H9 (cell line): ENCODE data around the gene ZFP64. TPM values are rescaled to one million over a fixed set of nuclear protein-coding genes. Genes with fewer than 3 reads are reported as not detected.

Source experiments
- DNase-seq: peaks from one replicate; pipeline ENCODE4 v3.0.0-alpha.2; 2017
- H2AFZ ChIP-seq: one replicate; pipeline ENCODE4 v1.6.1; 2013; ENCODE audit warnings: mild to moderate bottlenecking, low read length, control low read depth, moderate library complexity
- H2AK5ac ChIP-seq: 2 replicates; pipeline ENCODE4 v1.6.1; 2013; ENCODE audit warnings: low read length, control low read depth, mixed read lengths; ENCODE audit not compliant: insufficient read length
- H2BK120ac ChIP-seq: one replicate; pipeline ENCODE4 v1.6.1; 2013; ENCODE audit warnings: low read depth, mild to moderate bottlenecking, low read length, control low read depth, inconsistent platforms; ENCODE audit not compliant: poor library complexity, severe bottlenecking
- H2BK12ac ChIP-seq: 2 replicates; pipeline ENCODE4 v1.6.1; 2013; ENCODE audit warnings: low read length, control low read depth, mixed read lengths, low read depth; ENCODE audit not compliant: insufficient read length
- H2BK15ac ChIP-seq: 2 replicates; pipeline ENCODE4 v1.6.1; 2013; ENCODE audit warnings: low read depth, low read length, control low read depth
- H2BK20ac ChIP-seq: one replicate; pipeline ENCODE4 v1.6.1; 2013; ENCODE audit warnings: low read depth, mild to moderate bottlenecking, low read length, control low read depth, inconsistent platforms; ENCODE audit not compliant: poor library complexity, severe bottlenecking
- H2BK5ac ChIP-seq: 2 replicates; pipeline ENCODE4 v1.6.1; 2013; ENCODE audit warnings: low read length, control low read depth, mixed read lengths; ENCODE audit not compliant: insufficient read length
- H3K14ac ChIP-seq: 2 replicates; pipeline ENCODE4 v1.6.1; 2013; ENCODE audit warnings: low read length, control low read depth; ENCODE audit not compliant: insufficient read depth
- H3K18ac ChIP-seq: 2 replicates; pipeline ENCODE4 v1.6.1; 2013; ENCODE audit warnings: low read depth, mild to moderate bottlenecking, mixed read lengths, low read length, control low read depth; ENCODE audit not compliant: insufficient read length
- H3K23ac ChIP-seq: 2 replicates; pipeline ENCODE4 v1.6.1; 2013; ENCODE audit warnings: low read length, control low read depth, mixed read lengths, low read depth; ENCODE audit not compliant: insufficient read length
- H3K23me2 ChIP-seq: 2 replicates; pipeline ENCODE4 v1.6.1; 2013; ENCODE audit warnings: low read depth, mild to moderate bottlenecking, mixed read lengths, low read length, control low read depth; ENCODE audit not compliant: insufficient read length, poor library complexity, severe bottlenecking
- H3K27ac ChIP-seq: 2 replicates; pipeline ENCODE4 v1.5.1; 2013; ENCODE audit warnings: low read length, control low read depth, mixed read lengths, low read depth; ENCODE audit not compliant: insufficient read length
- H3K27me3 ChIP-seq: 2 replicates; pipeline ENCODE4 v1.6.1; 2013; ENCODE audit warnings: low read length, control low read depth, inconsistent platforms; ENCODE audit not compliant: insufficient read depth
- H3K4ac ChIP-seq: 2 replicates; pipeline ENCODE4 v1.6.1; 2013; ENCODE audit warnings: low read depth, mild to moderate bottlenecking, control low read depth, inconsistent platforms, low read length, moderate library complexity
- H3K4me1 ChIP-seq: 2 replicates; pipeline ENCODE4 v1.6.1; 2013; ENCODE audit warnings: low read length, control low read depth, inconsistent platforms; ENCODE audit not compliant: insufficient read depth
- H3K4me2 ChIP-seq: 2 replicates; pipeline ENCODE4 v1.6.1; 2013; ENCODE audit warnings: low read length, control low read depth, mixed read lengths; ENCODE audit not compliant: insufficient read length, insufficient read depth
- H3K56ac ChIP-seq: 2 replicates; pipeline ENCODE4 v1.6.1; 2013; ENCODE audit warnings: low read depth, mild to moderate bottlenecking, mixed read lengths, low read length, control low read depth; ENCODE audit not compliant: insufficient read length
- H3K79me1 ChIP-seq: 2 replicates; pipeline ENCODE4 v1.6.1; 2013; ENCODE audit warnings: low read depth, mild to moderate bottlenecking, moderate library complexity, low read length, control low read depth, inconsistent platforms; ENCODE audit not compliant: insufficient read depth, poor library complexity, severe bottlenecking
- H3K79me2 ChIP-seq: 2 replicates; pipeline ENCODE4 v1.6.1; 2013; ENCODE audit warnings: low read length, control low read depth, inconsistent platforms; ENCODE audit not compliant: insufficient read depth
- H3K9ac ChIP-seq: 2 replicates; pipeline ENCODE4 v1.6.1; 2013; ENCODE audit warnings: low read length, control low read depth, mixed read lengths; ENCODE audit not compliant: insufficient read length; ENCODE audit errors: extremely low read depth
- H3K9me3 ChIP-seq: one replicate; pipeline ENCODE4 v1.6.1; 2013; ENCODE audit warnings: low read depth, low read length, inconsistent platforms; ENCODE audit not compliant: control insufficient read depth
- H3T11ph ChIP-seq: one replicate; pipeline ENCODE4 v1.6.1; 2013; ENCODE audit warnings: mild to moderate bottlenecking, low read length, control low read depth, inconsistent platforms
- H4K20me1 ChIP-seq: one replicate; pipeline ENCODE4 v1.6.1; 2013; ENCODE audit not compliant: control insufficient read depth, insufficient read length, insufficient read depth
- H4K5ac ChIP-seq: 2 replicates; pipeline ENCODE4 v1.6.1; 2013; ENCODE audit warnings: low read depth, mild to moderate bottlenecking, mixed read lengths, low read length, control low read depth; ENCODE audit not compliant: insufficient read length
- H4K8ac ChIP-seq: replicated peaks from 2 replicates; pipeline ENCODE4 v1.6.1; 2013; ENCODE audit warnings: low read length, control low read depth, mixed read lengths, low read depth; ENCODE audit not compliant: insufficient read length
- H4K91ac ChIP-seq: 2 replicates; pipeline ENCODE4 v1.6.1; 2013; ENCODE audit warnings: low read depth, mild to moderate bottlenecking, moderate library complexity, mixed read lengths, low read length, control low read depth; ENCODE audit not compliant: insufficient read length
- H3K27ac Mint-ChIP-seq, 3 experiments: 2 replicates in 2 of 3; 3 replicates in 1 of 3; pipeline ENCODE4 v1.8.0; 2020 to 2021; ENCODE audit warnings: mixed read lengths in 3 of 3, mild to moderate bottlenecking in 1 of 3, moderate library complexity in 1 of 3
- H3K27me3 Mint-ChIP-seq: 2 replicates; pipeline ENCODE4 v1.8.0; 2021; ENCODE audit warnings: low read depth, mild to moderate bottlenecking, moderate library complexity, mixed read lengths
- H3K36me3 Mint-ChIP-seq, 3 experiments: 2 replicates in 2 of 3; 3 replicates in 1 of 3; pipeline ENCODE4 v1.8.0; 2020 to 2021; ENCODE audit warnings: low read depth in 3 of 3, mixed read lengths in 3 of 3; ENCODE audit not compliant: insufficient read depth in 1 of 3
- H3K4me1 Mint-ChIP-seq, 2 experiments: 2 replicates each; pipeline ENCODE4 v1.8.0; 2020; ENCODE audit warnings: mixed read lengths in 2 of 2
- H3K4me3 Mint-ChIP-seq, 2 experiments: 2 replicates in 1 of 2; 3 replicates in 1 of 2; pipeline ENCODE4 v1.8.0; 2020 to 2021; ENCODE audit warnings: mild to moderate bottlenecking in 2 of 2, mixed read lengths in 2 of 2, moderate library complexity in 1 of 2
- H3K9me3 Mint-ChIP-seq, 2 experiments: 2 replicates in 1 of 2; 3 replicates in 1 of 2; pipeline ENCODE4 v1.8.0; 2020; ENCODE audit warnings: mild to moderate bottlenecking in 2 of 2, mixed read lengths in 2 of 2, moderate library complexity in 1 of 2
- WGBS: extraction: QIAGEN DNeasy Blood & Tissue Kit; methylation state at CpG from one replicate; pipeline ENCODE4 v1.1.7; 2013; ENCODE audit warnings: missing lambda C conversion rate, low lambda C conversion rate, mixed read lengths; ENCODE audit not compliant: insufficient read length; ENCODE audit errors: extremely low coverage; 5-methylcytosine and 5-hydroxymethylcytosine counted together
- total RNA-seq: library from RNA; stranded (reverse); gene quantifications from 2 replicates; pipeline ENCODE4 v1.2.1, GENCODE V29; 2021
- TF ChIP-seq, protein P1 (sequence below): fragments of 200-600 bp; sonication (generic); conservative IDR thresholded peaks from 3 replicates; pipeline ENCODE4 v1.8.0; 2021; ENCODE audit warnings: antibody characterized with exemption, mild to moderate bottlenecking

The ZFP64 gene
- total RNA-seq, 1 experiment from 2014 or later, result 29.2 TPM

DNA sequence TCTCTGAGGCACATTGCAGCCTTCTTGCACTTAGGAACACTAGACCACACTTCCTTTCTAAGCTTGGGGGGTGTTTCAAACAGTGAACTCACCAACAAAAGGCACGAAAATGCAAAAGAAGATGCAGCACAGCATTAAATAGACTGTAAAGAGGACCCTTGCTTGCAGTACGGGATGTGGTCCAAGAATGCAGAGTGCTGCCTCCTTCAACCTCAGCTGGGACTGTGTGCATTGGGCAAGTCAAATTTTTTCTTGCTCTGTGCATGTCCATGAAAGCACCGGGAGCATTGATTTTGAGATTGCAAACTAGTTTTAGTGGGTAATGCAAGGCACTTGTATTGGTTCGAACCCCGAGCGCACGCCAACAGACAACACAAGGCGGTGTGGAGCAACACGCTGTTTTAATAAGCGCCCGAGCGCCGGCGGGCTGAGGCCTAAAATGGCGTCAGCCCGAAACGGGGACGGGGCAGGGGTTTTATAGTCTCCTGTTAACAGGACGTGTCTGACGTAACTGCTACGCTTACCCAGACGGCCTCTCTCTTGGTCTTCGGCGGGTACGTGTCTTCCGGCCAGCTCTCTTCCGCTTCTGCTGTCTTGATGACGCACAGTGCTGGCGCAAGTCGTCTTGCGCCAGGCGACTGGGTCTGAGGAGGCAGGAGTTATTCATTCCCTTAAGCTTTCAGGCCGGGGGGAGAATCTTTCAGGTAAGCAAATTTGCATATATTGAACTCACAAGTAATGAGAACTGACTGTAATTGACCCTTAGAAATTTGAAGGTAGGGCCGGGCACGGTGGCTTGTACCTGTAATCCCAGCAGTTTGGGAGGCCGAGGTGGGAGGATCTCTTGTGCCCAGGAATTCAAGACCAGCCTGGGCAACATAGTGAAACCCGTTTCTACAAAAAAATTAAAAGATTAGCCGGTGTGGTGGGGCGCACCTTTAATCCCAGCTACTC is 18.7 kb upstream of the ZFP64 start:
- no peak overlapping the region for H2BK20ac ChIP-seq
- peaks cover 3% of the 10 kb centered on the region; the same call in 1 of the 2 replicates for H3K4me1 ChIP-seq
- no peak overlapping the region for H3T11ph ChIP-seq
- no peak overlapping the region for H2BK12ac ChIP-seq
- H3K9ac ChIP-seq, result no peak overlapping the region
- no peak overlapping the region for H3K27ac ChIP-seq
- DNase-seq, result no peak
- H3K27ac Mint-ChIP-seq, result no peak overlapping the region
- H2AFZ ChIP-seq, result no peak overlapping the region
- TF ChIP-seq, protein P1, sequence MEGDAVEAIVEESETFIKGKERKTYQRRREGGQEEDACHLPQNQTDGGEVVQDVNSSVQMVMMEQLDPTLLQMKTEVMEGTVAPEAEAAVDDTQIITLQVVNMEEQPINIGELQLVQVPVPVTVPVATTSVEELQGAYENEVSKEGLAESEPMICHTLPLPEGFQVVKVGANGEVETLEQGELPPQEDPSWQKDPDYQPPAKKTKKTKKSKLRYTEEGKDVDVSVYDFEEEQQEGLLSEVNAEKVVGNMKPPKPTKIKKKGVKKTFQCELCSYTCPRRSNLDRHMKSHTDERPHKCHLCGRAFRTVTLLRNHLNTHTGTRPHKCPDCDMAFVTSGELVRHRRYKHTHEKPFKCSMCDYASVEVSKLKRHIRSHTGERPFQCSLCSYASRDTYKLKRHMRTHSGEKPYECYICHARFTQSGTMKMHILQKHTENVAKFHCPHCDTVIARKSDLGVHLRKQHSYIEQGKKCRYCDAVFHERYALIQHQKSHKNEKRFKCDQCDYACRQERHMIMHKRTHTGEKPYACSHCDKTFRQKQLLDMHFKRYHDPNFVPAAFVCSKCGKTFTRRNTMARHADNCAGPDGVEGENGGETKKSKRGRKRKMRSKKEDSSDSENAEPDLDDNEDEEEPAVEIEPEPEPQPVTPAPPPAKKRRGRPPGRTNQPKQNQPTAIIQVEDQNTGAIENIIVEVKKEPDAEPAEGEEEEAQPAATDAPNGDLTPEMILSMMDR, result no peak
- H3K4me3 Mint-ChIP-seq, result no peak overlapping the region
- H3K4me2 ChIP-seq, result no peak overlapping the region
- peaks cover 0 to 4% (median 0%) of the 10 kb centered on the region in 3 experiments; a peak in 1 of 7 replicates for H3K36me3 Mint-ChIP-seq
- H3K27me3 ChIP-seq, result no peaks in the 10 kb centered on the region
- no peaks in the 10 kb centered on the region; the same call in none of the 2 replicates for H3K27me3 Mint-ChIP-seq
- no peaks in the 10 kb centered on the region for H3K79me1 ChIP-seq
- H3K18ac ChIP-seq, result no peak overlapping the region
- H3K9me3 Mint-ChIP-seq, result peaks cover 13 to 14% of the 10 kb centered on the region in 2 experiments
- H3K9me3 ChIP-seq, result no peaks in the 10 kb centered on the region
- no peak overlapping the region for H4K5ac ChIP-seq
- no peak overlapping the region for H3K23ac ChIP-seq
- no peak overlapping the region for H2AK5ac ChIP-seq
- no peak overlapping the region for H2BK5ac ChIP-seq
- no peak overlapping the region for H3K14ac ChIP-seq
- H3K56ac ChIP-seq, result no peak overlapping the region
- no peak overlapping the region for H4K8ac ChIP-seq
- no CpG with 5 or more reads among the region's 39 CpGs for WGBS
- H3K4me1 Mint-ChIP-seq, result peaks cover 14 to 15% of the 10 kb centered on the region in 2 experiments
- no peak overlapping the region for H4K91ac ChIP-seq
- H3K79me2 ChIP-seq, result no peaks in the 10 kb centered on the region
- H3K23me2 ChIP-seq, result no peaks in the 10 kb centered on the region
- H4K20me1 ChIP-seq, result no peaks in the 10 kb centered on the region
- no peak overlapping the region for H2BK120ac ChIP-seq
- H3K4ac ChIP-seq, result no peak overlapping the region
- no peak overlapping the region for H2BK15ac ChIP-seq
